Mucosa of descending colon (tissue), 3 donors: ENCODE results near the gene CCDC3. TPM values are rescaled to one million over a fixed set of nuclear protein-coding genes. Genes with fewer than 3 reads are reported as not detected.

Experiments used
- ATAC-seq: fragments of 200-7000 bp; cut with Tn5 transposase; one replicate; pipeline ENCODE4 v1.9.1; 2020; ENCODE audit warnings: mild to moderate bottlenecking, moderate library complexity
- DNase-seq, 3 donors: peaks; one replicate each; pipeline ENCODE4 v3.0.0-alpha.2; 2020
- H3K36me3 ChIP-seq: fragments of 200-600 bp; one replicate; pipeline ENCODE4 v1.8.0; 2021; ENCODE audit warnings: low read depth, mild to moderate bottlenecking
- H3K4me1 ChIP-seq: fragments of 200-600 bp; one replicate; pipeline ENCODE4 v1.8.0; 2021; ENCODE audit warnings: low read depth, mild to moderate bottlenecking
- H3K4me3 ChIP-seq: fragments of 200-600 bp; one replicate; pipeline ENCODE4 v1.8.0; 2021; ENCODE audit warnings: mild to moderate bottlenecking
- H3K9me3 ChIP-seq: fragments of 200-600 bp; one replicate; pipeline ENCODE4 v1.8.0; 2021; ENCODE audit warnings: mild to moderate bottlenecking
- CTCF ChIP-seq: fragments of 200-600 bp; IDR thresholded peaks from one replicate; pipeline ENCODE4 v1.8.0; 2022; ENCODE audit warnings: antibody characterized with exemption, mild to moderate bottlenecking
- intact Hi-C, 2 donors: fragments of 100-400 bp; cut with DNase I in 1 of 2; cut with micrococcal nuclease in 1 of 2; formaldehyde crosslinking; loops; one replicate each; pipeline versions ENCODE4 v1.11.0 to v1.11.1; 2022; cut with DNase I, micrococcal nuclease
- total RNA-seq, 3 donors: library from RNA; stranded (reverse); fragmentation: NEBNext Ultra II Directional in 2 of 3; extraction: Animal tissue kit (Norgen Biotek cat#: 25700) in 2 of 3; gene quantifications; one replicate each; pipeline versions ENCODE4 v1.2.1 to v1.2.4, GENCODE V29; 2021 to 2023
- donor health status: DM: no; HTN: no; CAD: no; lungs with moderate emphysema.
- donor health status: DM: no; HTN: no; CAD: no.
- donor health status: DM: no; HTN: yes; CAD: no.

CCDC3 gene
- total RNA-seq, 3 donors from 2014 or later: 0.84 to 3.3 (median 2.3) TPM

DNA sequence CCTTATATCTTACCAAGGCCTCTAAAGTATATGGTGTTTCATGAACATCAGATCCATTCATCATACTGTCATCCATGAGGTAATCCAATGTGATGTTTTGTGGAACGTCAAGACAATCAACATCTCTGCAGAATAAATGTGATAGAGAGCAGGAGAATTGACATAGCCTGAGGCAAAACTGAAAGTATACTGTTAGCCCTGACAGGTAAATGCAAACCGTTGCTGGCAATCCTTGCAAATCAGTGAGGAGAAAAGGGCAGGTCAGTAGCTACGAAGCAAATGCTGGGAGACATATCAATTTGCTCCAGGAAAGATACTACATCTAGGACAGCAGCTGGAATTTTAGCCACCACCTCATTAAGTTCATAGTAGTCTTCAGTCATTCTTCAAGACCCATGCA is 4.5 kb upstream of the CCDC3 start:
- intact Hi-C loops: no loop called here
- TF ChIP-seq CTCF: no peak

GRCh38 chr10:13003759-13004158 is 2.2 kb upstream of the CCDC3 start:
- Histone ChIP-seq H3K4me3 (no peak overlapping the region), H3K4me1 (peaks cover 3% of the 10 kb centered on the region), H3K36me3 (no peaks in the 10 kb centered on the region), H3K9me3 (no peaks in the 10 kb centered on the region)
- intact Hi-C loops: no loop called here
- TF ChIP-seq CTCF: no peak
- ATAC-seq: no peak
- DNase-seq: no peak

More for the DNA sequence above, 4.5 kb upstream of the CCDC3 start:
- Histone ChIP-seq H3K4me3 (no peak overlapping the region), H3K36me3 (no peaks in the 10 kb centered on the region), H3K9me3 (no peaks in the 10 kb centered on the region), H3K4me1 (peaks cover 3% of the 10 kb centered on the region)
- DNase-seq (no peak), ATAC-seq (no peak)

- DNase-seq (no peak), ATAC-seq (no peak)
- intact Hi-C loops: no loop called here
- no peak for TF ChIP-seq CTCF
- peaks cover 3% of the 10 kb centered on the region for H3K4me1 ChIP-seq
- H3K4me3 ChIP-seq: no peak overlapping the region
- H3K9me3 ChIP-seq: no peaks in the 10 kb centered on the region
- H3K36me3 ChIP-seq: no peaks in the 10 kb centered on the region
Measured at GRCh38 chr10:13003004-13003403, 1.5 kb upstream of the CCDC3 start.

- ATAC-seq: no peak
- no peak for DNase-seq
Measured at GRCh38 chr10:13001887-13002212, 337 bp upstream of the CCDC3 start.

GRCh38 chr10:13000431-13000830 is 1.1 kb downstream of the CCDC3 start:
- no peak for ATAC-seq
- no peak for TF ChIP-seq CTCF
- H3K9me3 ChIP-seq: no peaks in the 10 kb centered on the region
- no peak overlapping the region for H3K4me3 ChIP-seq
- DNase-seq: no peak
- no peaks in the 10 kb centered on the region for H3K36me3 ChIP-seq
- intact Hi-C loops: no loop called here
- peaks cover 3% of the 10 kb centered on the region for H3K4me1 ChIP-seq

More at GRCh38 chr10:13001887-13002212, 337 bp upstream of the CCDC3 start:
- no peak for TF ChIP-seq CTCF
- Histone ChIP-seq H3K36me3 (no peaks in the 10 kb centered on the region), H3K9me3 (no peaks in the 10 kb centered on the region), H3K4me1 (peaks cover 3% of the 10 kb centered on the region), H3K4me3 (no peak overlapping the region)
- intact Hi-C loops: no loop called here

- ATAC-seq (no peak), DNase-seq (no peak)
- no peak for TF ChIP-seq CTCF
- no peaks in the 10 kb centered on the region for H3K36me3 ChIP-seq
- intact Hi-C loops: no loop called here
- no peaks in the 10 kb centered on the region for H3K9me3 ChIP-seq
- H3K4me1 ChIP-seq: peaks cover 3% of the 10 kb centered on the region
- H3K4me3 ChIP-seq: no peak overlapping the region
Measured at GRCh38 chr10:12999849-13000248, 1.7 kb downstream of the CCDC3 start.
